OCI-LY3 (cell line): ENCODE results near the gene ROBO1.
A peak's percentile ranks its signal among the peaks of the same experiment; 100 is the strongest.

Experiments used
- H2AFZ ChIP-seq: fragments of 200-600, 300-600 bp; shearing (Covaris generic); 2 replicates; pipeline ENCODE4 v1.6.0; 2014; ENCODE audit warnings: antibody characterized with exemption, low read depth, low read length
- H3K27ac ChIP-seq: fragments of 200-600, 300-600 bp; sonication (generic); 2 replicates; pipeline ENCODE4 v1.5.1; 2014; ENCODE audit warnings: mild to moderate bottlenecking, low read length, moderate library complexity, mixed read lengths
- H3K27me3 ChIP-seq: fragments of 200-600, 300-600 bp; sonication (generic); 2 replicates; pipeline ENCODE4 v1.6.1; 2014; ENCODE audit warnings: low read depth, low read length, mixed read lengths
- H3K36me3 ChIP-seq: fragments of 200-600, 300-600 bp; sonication (generic); replicated peaks from 2 replicates; pipeline ENCODE3; 2014; ENCODE audit warnings: low read depth, low read length, mixed read lengths
- H3K4me1 ChIP-seq: fragments of 300-600, 200-600 bp; sonication (generic); 2 replicates; pipeline ENCODE4 v1.6.1; 2014; ENCODE audit warnings: low read length, mixed read lengths
- H3K4me2 ChIP-seq: fragments of 200-600, 300-600 bp; sonication (generic); 2 replicates; pipeline ENCODE4 v1.6.1; 2014; ENCODE audit warnings: low read length, mixed read lengths
- H3K4me3 ChIP-seq: fragments of 300-600, 200-600 bp; sonication (generic); 2 replicates; pipeline ENCODE4 v1.5.1; 2014; ENCODE audit warnings: antibody characterized with exemption, mild to moderate bottlenecking, low read length, moderate library complexity
- H3K79me2 ChIP-seq: fragments of 300-600, 200-600 bp; shearing (Covaris generic); 2 replicates; pipeline ENCODE4 v1.6.1; 2014; ENCODE audit warnings: mild to moderate bottlenecking, low read length, mixed read lengths
- H3K9ac ChIP-seq: fragments of 300-600, 200-600 bp; shearing (Covaris generic); 2 replicates; pipeline ENCODE4 v1.6.0; 2014; ENCODE audit warnings: mild to moderate bottlenecking, low read length, moderate library complexity
- H3K9me3 ChIP-seq: fragments of 200-600, 300-600 bp; shearing (Covaris generic); 2 replicates; pipeline ENCODE4 v1.6.1; 2014; ENCODE audit warnings: low read length, mixed read lengths; ENCODE audit not compliant: insufficient read depth
- H4K20me1 ChIP-seq: fragments of 200-600, 300-600 bp; sonication (generic); 2 replicates; pipeline ENCODE4 v1.6.1; 2016; ENCODE audit warnings: low read length, mixed read lengths; ENCODE audit not compliant: insufficient read depth
- CTCF ChIP-seq: fragments of 200-600, 300-600 bp; sonication (generic); IDR thresholded peaks from 2 replicates; pipeline ENCODE4 v1.5.1; 2014; ENCODE audit warnings: antibody characterized with exemption, low read length, low read depth
- EZH2phosphoT487 ChIP-seq: fragments of 200-600 bp; shearing (Covaris generic); IDR thresholded peaks from 2 replicates; pipeline ENCODE4 v1.6.1; 2018; ENCODE audit warnings: antibody characterized with exemption, mixed run types, low read depth

The ROBO1 gene

GRCh38 chr3:78830470-78830869 lies 937.3 kb downstream of the ROBO1 start:
- no peak overlapping the region for H3K9ac ChIP-seq
- no peak for TF ChIP-seq CTCF
- no peaks in the 10 kb centered on the region for H4K20me1 ChIP-seq
- no peak overlapping the region for H3K4me2 ChIP-seq
- H3K9me3 ChIP-seq: peaks cover 7% of the 10 kb centered on the region; the same call in 1 of the 2 replicates
- H2AFZ ChIP-seq: no peak overlapping the region
- no peaks in the 10 kb centered on the region for H3K27me3 ChIP-seq
- peaks cover 2% of the 10 kb centered on the region for H3K4me1 ChIP-seq
- H3K27ac ChIP-seq: no peak overlapping the region
- no peaks in the 10 kb centered on the region for H3K79me2 ChIP-seq
- H3K36me3 ChIP-seq: no peaks in the 10 kb centered on the region
- no peak overlapping the region for H3K4me3 ChIP-seq

- Histone ChIP-seq H3K27ac (no peak overlapping the region), H2AFZ (no peak overlapping the region), H3K9me3 (peaks cover 7% of the 10 kb centered on the region; the same call in 1 of the 2 replicates), H3K27me3 (no peaks in the 10 kb centered on the region), H3K4me1 (peaks cover 11% of the 10 kb centered on the region), H3K4me2 (no peak overlapping the region), H4K20me1 (no peaks in the 10 kb centered on the region), H3K36me3 (no peaks in the 10 kb centered on the region), H3K9ac (no peak overlapping the region), H3K79me2 (no peaks in the 10 kb centered on the region), H3K4me3 (no peak overlapping the region)
- no peak for TF ChIP-seq CTCF
- TF ChIP-seq EZH2phosphoT487: no peak
Measured at GRCh38 chr3:78827618-78828017, 940.2 kb downstream of the ROBO1 start.

- peaks cover 7% of the 10 kb centered on the region; the same call in 1 of the 2 replicates for H3K9me3 ChIP-seq
- H3K36me3 ChIP-seq: no peaks in the 10 kb centered on the region
- no peak overlapping the region for H3K4me2 ChIP-seq
- no peak overlapping the region for H3K4me3 ChIP-seq
- H3K79me2 ChIP-seq: no peaks in the 10 kb centered on the region
- no peak overlapping the region for H2AFZ ChIP-seq
- no peaks in the 10 kb centered on the region for H4K20me1 ChIP-seq
- peaks cover 11% of the 10 kb centered on the region for H3K4me1 ChIP-seq
- no peak overlapping the region for H3K9ac ChIP-seq
- H3K27ac ChIP-seq: no peak overlapping the region
- TF ChIP-seq CTCF (no peak), EZH2phosphoT487 (no peak)
- no peaks in the 10 kb centered on the region for H3K27me3 ChIP-seq
Measured at GRCh38 chr3:78825858-78826215, 942.0 kb downstream of the ROBO1 start.

- TF ChIP-seq EZH2phosphoT487 (no peak), CTCF (no peak)
- Histone ChIP-seq H3K27me3 (no peaks in the 10 kb centered on the region), H3K9ac (no peak overlapping the region), H3K9me3 (peaks cover 7% of the 10 kb centered on the region; the same call in 1 of the 2 replicates), H3K4me1 (peaks cover 11% of the 10 kb centered on the region), H3K27ac (no peak overlapping the region), H3K79me2 (no peaks in the 10 kb centered on the region), H4K20me1 (no peaks in the 10 kb centered on the region), H2AFZ (no peak overlapping the region), H3K4me3 (no peak overlapping the region), H3K36me3 (no peaks in the 10 kb centered on the region), H3K4me2 (peak overlapping the region; percentile 19; the same call in 1 of the 2 replicates)
Measured at GRCh38 chr3:78825118-78825857, 942.5 kb downstream of the ROBO1 start.
